ENCODE measurements around the gene CNTF.

CNTF gene

GRCh38 chr11:58647866-58648265 lies 25.4 kb downstream of the CNTF start:
- no peak for DNase-seq

GRCh38 chr11:58649623-58650022 lies 27.2 kb downstream of the CNTF start:
- no peak for DNase-seq

- no peak for DNase-seq
Observed at GRCh38 chr11:58650496-58650895, 28.0 kb downstream of the CNTF start.

- DNase-seq: no peak
Observed at GRCh38 chr11:58652726-58653280, 30.3 kb downstream of the CNTF start.

- DNase-seq: peak; percentile 84
Observed at GRCh38 chr11:58654079-58654907, 31.8 kb downstream of the CNTF start.

- no peak for DNase-seq
Observed at GRCh38 chr11:58654908-58655296, 32.4 kb downstream of the CNTF start.

GRCh38 chr11:58656348-58656747 lies 33.9 kb downstream of the CNTF start:
- DNase-seq: no peak

- DNase-seq: no peak
Observed at GRCh38 chr11:58658623-58659022, 36.2 kb downstream of the CNTF start.

GRCh38 chr11:58659404-58659803 lies 36.9 kb downstream of the CNTF start:
- no peak for DNase-seq

- no peak for DNase-seq
Observed at GRCh38 chr11:58659910-58660570, 37.6 kb downstream of the CNTF start.

- DNase-seq: no peak
Observed at GRCh38 chr11:58671983-58672633, 49.6 kb downstream of the CNTF start.

GRCh38 chr11:58674609-58675008 lies 52.1 kb downstream of the CNTF start:
- DNase-seq: no peak

All from hematopoietic multipotent progenitor cell treated with erythropoietin and hydrocortisone succinate and interleukin-3 and kit ligand, for 8 days (in vitro differentiated cells).